HG03139 (cell line): ENCODE results near the gene FXYD3.

Experiments used
- ATAC-seq: cut with Tn5 transposase; IDR thresholded peaks from one replicate; pipeline ENCODE4 v1.9.1; 2021; ENCODE audit not compliant: unreplicated experiment

FXYD3 gene

GRCh38 chr19:35115177-35115951, at the start of gene FXYD3:
Gene FXYD3, plus strand, starts transcription at chr19:35115823. Its CDS starts 3,554 bp downstream, at chr19:35119377.
- no peak for ATAC-seq

GRCh38 chr19:35066121-35066520, 49.5 kb upstream of the FXYD3 start:
- ATAC-seq = no peak

- no peak for ATAC-seq
These were observed 48.7 kb upstream of the FXYD3 start for GRCh38 chr19:35066691-35067563.

- no peak for ATAC-seq
These were observed 46.5 kb upstream of the FXYD3 start for GRCh38 chr19:35068941-35069634.

GRCh38 chr19:35069696-35070095, 45.9 kb upstream of the FXYD3 start:
- ATAC-seq = no peak

GRCh38 chr19:35070471-35070870, 45.2 kb upstream of the FXYD3 start:
- no peak for ATAC-seq

GRCh38 chr19:35073516-35073915, 42.1 kb upstream of the FXYD3 start:
- ATAC-seq = no peak

- ATAC-seq = no peak
These were observed 41.7 kb upstream of the FXYD3 start for GRCh38 chr19:35073941-35074340.

GRCh38 chr19:35074426-35075201, 41.0 kb upstream of the FXYD3 start:
- no peak for ATAC-seq

- ATAC-seq = no peak
These were observed 40.2 kb upstream of the FXYD3 start for GRCh38 chr19:35075202-35076025.

GRCh38 chr19:35076026-35076370, 39.6 kb upstream of the FXYD3 start:
- ATAC-seq = no peak

- ATAC-seq = no peak
These were observed 39.0 kb upstream of the FXYD3 start for GRCh38 chr19:35076657-35077056.

GRCh38 chr19:35077411-35078223, 38.0 kb upstream of the FXYD3 start:
- no peak for ATAC-seq

- ATAC-seq = no peak
These were observed 35.8 kb upstream of the FXYD3 start for GRCh38 chr19:35079826-35080225.

GRCh38 chr19:35080613-35081170, 34.9 kb upstream of the FXYD3 start:
- no peak for ATAC-seq

- no peak for ATAC-seq
These were observed 34.4 kb upstream of the FXYD3 start for GRCh38 chr19:35081201-35081600.

GRCh38 chr19:35083691-35084508, 31.7 kb upstream of the FXYD3 start:
- no peak for ATAC-seq

GRCh38 chr19:35084509-35084762, 31.2 kb upstream of the FXYD3 start:
- no peak for ATAC-seq
